Measurements from ENCODE around the gene JAKMIP2.
"Not testable (repeated sequence)": the region's sequence is repeated elsewhere in the genome, so short reads cannot be mapped to it uniquely, and the experiment has no call there.

JAKMIP2 gene

GRCh38 chr5:147782110-147783028 lies at the start of gene JAKMIP2:
TSS of gene JAKMIP2 (minus strand) at chr5:147782728. CDS start at chr5:147671806, 110,922 bp downstream.
- Histone ChIP-seq H3K9ac (ENCODE audit: low read length) (peak within 1 kb of the TSS; percentile 95), H3K27ac (ENCODE audit: low read length) (peak within 1 kb of the TSS; percentile 99), H3K9me3 (ENCODE audit: control insufficient read depth, low read depth, low read length) (no peaks in the 10 kb centered on the region), H3K36me3 (ENCODE audit: control insufficient read depth, low read depth, low read length) (no peaks in the 10 kb centered on the region), H3K27me3 (ENCODE audit: control insufficient read depth, insufficient read depth, low read length) (no peaks in the 10 kb centered on the region), H3K4me3 (ENCODE audit: low read length) (peak within 1 kb of the TSS; percentile 98), H3K4me1 (ENCODE audit: control insufficient read depth, low read depth, low read length) (peaks cover 32% of the 10 kb centered on the region)

GRCh38 chr5:147831465-147831864 lies 48.9 kb upstream of the JAKMIP2 start, which contains the start of gene SPINK1:
TSS of gene SPINK1 (minus strand) at chr5:147831671. CDS start at chr5:147831577, 94 bp downstream.
- Histone ChIP-seq H3K9me3 (ENCODE audit: control insufficient read depth, low read depth, low read length) (no peaks in the 10 kb centered on the region), H3K9ac (ENCODE audit: low read length) (no peak within 1 kb of the TSS), H3K27me3 (ENCODE audit: control insufficient read depth, insufficient read depth, low read length) (no peaks in the 10 kb centered on the region), H3K36me3 (ENCODE audit: control insufficient read depth, low read depth, low read length) (no peaks in the 10 kb centered on the region), H3K4me3 (ENCODE audit: low read length) (no peak within 1 kb of the TSS), H3K27ac (ENCODE audit: low read length) (no peak within 1 kb of the TSS), H3K4me1 (ENCODE audit: control insufficient read depth, low read depth, low read length) (no peaks in the 10 kb centered on the region)

- Histone ChIP-seq H3K36me3 (ENCODE audit: control insufficient read depth, low read depth, low read length) (no peaks in the 10 kb centered on the region), H3K9me3 (ENCODE audit: control insufficient read depth, low read depth, low read length) (no peaks in the 10 kb centered on the region), H3K27ac (ENCODE audit: low read length) (no peak overlapping the region), H3K4me1 (ENCODE audit: control insufficient read depth, low read depth, low read length) (no peaks in the 10 kb centered on the region), H3K27me3 (ENCODE audit: control insufficient read depth, insufficient read depth, low read length) (no peaks in the 10 kb centered on the region), H3K9ac (ENCODE audit: low read length) (no peak overlapping the region), H3K4me3 (ENCODE audit: low read length) (no peak overlapping the region)
Measured at GRCh38 chr5:147830035-147830434, 47.5 kb upstream of the JAKMIP2 start.

GRCh38 chr5:147827017-147827416 lies 44.5 kb upstream of the JAKMIP2 start:
- not testable (repeated sequence) for H3K4me1 ChIP-seq (ENCODE audit: control insufficient read depth, low read depth, low read length); H3K9ac ChIP-seq (ENCODE audit: low read length); H3K27ac ChIP-seq (ENCODE audit: low read length); H3K27me3 ChIP-seq (ENCODE audit: control insufficient read depth, insufficient read depth, low read length); H3K36me3 ChIP-seq (ENCODE audit: control insufficient read depth, low read depth, low read length); H3K4me3 ChIP-seq (ENCODE audit: low read length); H3K9me3 ChIP-seq (ENCODE audit: control insufficient read depth, low read depth, low read length)

DNA sequence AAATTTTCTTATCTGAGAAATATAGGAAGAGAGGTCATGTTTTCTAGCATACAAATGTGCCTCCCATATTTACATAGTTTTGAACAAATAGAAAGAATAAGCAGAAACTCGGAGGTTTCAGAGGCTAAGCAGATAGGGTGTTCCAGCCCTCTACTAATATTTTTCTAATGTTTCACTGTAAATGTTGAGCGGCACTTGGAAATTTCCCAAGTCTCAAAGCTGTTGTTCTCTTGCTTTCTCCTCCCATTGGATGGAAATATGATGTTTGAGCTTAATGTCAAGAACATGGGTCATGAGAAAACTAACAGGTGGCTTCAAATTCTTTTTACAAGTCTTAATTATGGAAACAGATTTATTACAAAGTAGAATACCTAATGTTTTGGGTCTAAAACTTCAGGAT lies 43.8 kb upstream of the JAKMIP2 start:
- Histone ChIP-seq H3K36me3 (ENCODE audit: control insufficient read depth, low read depth, low read length) (no peaks in the 10 kb centered on the region), H3K9ac (ENCODE audit: low read length) (no peak overlapping the region), H3K4me1 (ENCODE audit: control insufficient read depth, low read depth, low read length) (peaks cover 5% of the 10 kb centered on the region), H3K27ac (ENCODE audit: low read length) (no peak overlapping the region), H3K9me3 (ENCODE audit: control insufficient read depth, low read depth, low read length) (no peaks in the 10 kb centered on the region), H3K27me3 (ENCODE audit: control insufficient read depth, insufficient read depth, low read length) (no peaks in the 10 kb centered on the region), H3K4me3 (ENCODE audit: low read length) (no peak overlapping the region)

DNA sequence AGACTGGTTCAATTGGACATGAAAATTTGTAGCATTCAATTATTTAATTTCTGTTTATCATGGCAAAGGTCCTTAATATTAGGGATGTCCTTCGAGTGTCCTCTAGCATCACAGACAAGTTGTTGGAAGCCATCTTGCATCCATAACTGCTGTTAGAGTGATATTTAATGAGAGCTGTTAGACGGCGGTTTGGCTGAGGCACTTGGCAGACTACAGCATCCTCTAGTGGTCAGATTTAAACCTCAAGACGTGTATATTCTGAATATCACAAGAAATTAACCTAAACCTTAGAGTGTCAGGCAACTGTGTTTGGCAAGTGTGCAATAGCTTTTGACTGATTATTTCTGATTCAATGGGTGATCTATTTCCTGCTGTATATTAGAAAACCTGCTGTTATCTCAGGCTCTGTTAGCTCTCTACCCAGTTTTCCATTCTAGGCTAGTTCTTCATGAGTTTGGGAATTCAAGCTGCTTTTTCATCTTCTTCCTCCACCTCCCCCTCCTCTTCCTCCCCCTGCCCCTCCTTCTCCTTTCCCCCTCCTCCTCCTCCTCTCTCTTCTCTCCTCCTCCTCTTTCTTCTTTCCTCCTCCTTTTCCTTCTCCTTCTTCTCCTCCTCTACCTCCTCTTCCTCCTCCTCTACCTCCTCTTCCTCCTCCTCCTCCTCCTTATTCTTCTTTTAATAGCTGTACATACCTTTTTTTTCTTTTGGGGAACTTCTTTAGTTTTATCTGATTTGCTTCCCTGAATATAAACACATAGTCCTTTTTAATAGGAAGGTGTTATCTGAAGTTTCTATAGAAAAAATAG lies 40.4 kb upstream of the JAKMIP2 start:
- Histone ChIP-seq H3K4me1 (ENCODE audit: control insufficient read depth, low read depth, low read length) (peaks cover 5% of the 10 kb centered on the region), H3K27me3 (ENCODE audit: control insufficient read depth, insufficient read depth, low read length) (no peaks in the 10 kb centered on the region)

DNA sequence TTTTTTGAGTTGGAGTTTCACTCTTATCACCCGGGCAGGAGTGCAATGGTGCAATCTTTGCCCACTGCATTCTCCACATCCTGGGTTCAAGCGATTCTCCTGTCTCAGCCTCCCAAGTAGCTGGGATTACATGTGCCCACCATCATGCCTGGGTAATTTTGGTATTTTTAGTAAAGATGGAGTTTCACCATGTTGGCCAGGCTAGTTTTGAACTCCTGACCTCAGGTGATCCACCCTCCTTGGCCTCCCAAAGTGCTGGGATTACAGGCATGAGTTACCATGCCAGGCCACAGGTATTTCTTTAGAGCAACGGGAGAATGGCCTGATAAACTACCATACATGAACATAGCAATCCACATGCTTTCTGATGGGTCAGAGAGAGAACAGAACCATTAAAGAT lies 39.7 kb upstream of the JAKMIP2 start:
- not testable (repeated sequence) for H3K36me3 ChIP-seq (ENCODE audit: control insufficient read depth, low read depth, low read length); H3K9me3 ChIP-seq (ENCODE audit: control insufficient read depth, low read depth, low read length); H3K9ac ChIP-seq (ENCODE audit: low read length); H3K27me3 ChIP-seq (ENCODE audit: control insufficient read depth, insufficient read depth, low read length); H3K27ac ChIP-seq (ENCODE audit: low read length); H3K4me1 ChIP-seq (ENCODE audit: control insufficient read depth, low read depth, low read length); H3K4me3 ChIP-seq (ENCODE audit: low read length)

More for the DNA sequence above, 40.4 kb upstream of the JAKMIP2 start:
- H3K4me3 ChIP-seq (ENCODE audit: low read length), result no peak overlapping the region
- no peak overlapping the region for H3K9ac ChIP-seq (ENCODE audit: low read length)
- H3K36me3 ChIP-seq (ENCODE audit: control insufficient read depth, low read depth, low read length), result no peaks in the 10 kb centered on the region
- no peak overlapping the region for H3K27ac ChIP-seq (ENCODE audit: low read length)
- no peaks in the 10 kb centered on the region for H3K9me3 ChIP-seq (ENCODE audit: control insufficient read depth, low read depth, low read length)

- Histone ChIP-seq H3K4me1 (ENCODE audit: control insufficient read depth, low read depth, low read length) (peaks cover 5% of the 10 kb centered on the region), H3K27ac (ENCODE audit: low read length) (no peak overlapping the region), H3K27me3 (ENCODE audit: control insufficient read depth, insufficient read depth, low read length) (no peaks in the 10 kb centered on the region), H3K4me3 (ENCODE audit: low read length) (no peak overlapping the region), H3K9ac (ENCODE audit: low read length) (no peak overlapping the region), H3K36me3 (ENCODE audit: control insufficient read depth, low read depth, low read length) (no peaks in the 10 kb centered on the region), H3K9me3 (ENCODE audit: control insufficient read depth, low read depth, low read length) (no peaks in the 10 kb centered on the region)
Measured at GRCh38 chr5:147821766-147822165, 39.2 kb upstream of the JAKMIP2 start.

- peaks cover 3% of the 10 kb centered on the region for H3K4me1 ChIP-seq (ENCODE audit: control insufficient read depth, low read depth, low read length)
- H3K36me3 ChIP-seq (ENCODE audit: control insufficient read depth, low read depth, low read length), result no peaks in the 10 kb centered on the region
- H3K27me3 ChIP-seq (ENCODE audit: control insufficient read depth, insufficient read depth, low read length), result no peaks in the 10 kb centered on the region
- H3K9me3 ChIP-seq (ENCODE audit: control insufficient read depth, low read depth, low read length), result peaks cover 4% of the 10 kb centered on the region
- H3K27ac ChIP-seq (ENCODE audit: low read length), result no peak overlapping the region
- no peak overlapping the region for H3K4me3 ChIP-seq (ENCODE audit: low read length)
- H3K9ac ChIP-seq (ENCODE audit: low read length), result no peak overlapping the region
Measured at GRCh38 chr5:147819261-147819770, 36.8 kb upstream of the JAKMIP2 start.

GRCh38 chr5:147818290-147818689 lies 35.8 kb upstream of the JAKMIP2 start:
- H3K4me1 ChIP-seq (ENCODE audit: control insufficient read depth, low read depth, low read length), result no peaks in the 10 kb centered on the region
- no peaks in the 10 kb centered on the region for H3K36me3 ChIP-seq (ENCODE audit: control insufficient read depth, low read depth, low read length)
- H3K4me3 ChIP-seq (ENCODE audit: low read length), result no peak overlapping the region
- H3K27ac ChIP-seq (ENCODE audit: low read length), result no peak overlapping the region
- no peaks in the 10 kb centered on the region for H3K27me3 ChIP-seq (ENCODE audit: control insufficient read depth, insufficient read depth, low read length)
- H3K9ac ChIP-seq (ENCODE audit: low read length), result no peak overlapping the region
- H3K9me3 ChIP-seq (ENCODE audit: control insufficient read depth, low read depth, low read length), result peaks cover 4% of the 10 kb centered on the region

GRCh38 chr5:147813696-147814095 lies 31.2 kb upstream of the JAKMIP2 start:
- Histone ChIP-seq H3K36me3 (ENCODE audit: control insufficient read depth, low read depth, low read length) (no peaks in the 10 kb centered on the region), H3K4me1 (ENCODE audit: control insufficient read depth, low read depth, low read length) (no peaks in the 10 kb centered on the region)

More at GRCh38 chr5:147813696-147814095, 31.2 kb upstream of the JAKMIP2 start:
- no peak overlapping the region for H3K4me3 ChIP-seq (ENCODE audit: low read length)
- H3K9ac ChIP-seq (ENCODE audit: low read length), result no peak overlapping the region
- no peaks in the 10 kb centered on the region for H3K27me3 ChIP-seq (ENCODE audit: control insufficient read depth, insufficient read depth, low read length)
- H3K9me3 ChIP-seq (ENCODE audit: control insufficient read depth, low read depth, low read length), result peaks cover 4% of the 10 kb centered on the region
- no peak overlapping the region for H3K27ac ChIP-seq (ENCODE audit: low read length)

Measured in iPS-18a (cell line).